Activated CD4-positive, alpha-beta memory T cell treated with anti-CD3 and anti-CD28 coated beads, Interleukin-2, amount 10 ng/mL, durations not matched to agents 7 days and 5 days (primary cell): ENCODE data around the gene TMEM178A. TPM values are rescaled to one million over a fixed set of nuclear protein-coding genes. Genes with fewer than 3 reads are reported as not detected.
"Not testable (repeated sequence)": the region's sequence is repeated elsewhere in the genome, so short reads cannot be mapped to it uniquely, and the experiment has no call there.

Experiments used
- CTCF ChIA-PET: fragments of 350-600 bp; sonication (Branson Sonifier 250); formaldehyde crosslinking; loops from one replicate; lab custom pipeline; 2021; ENCODE audit warnings: antibody characterized with exemption, inconsistent platforms; lab: Charles Lee
- POLR2A ChIA-PET: fragments of 350-600 bp; sonication (Branson Sonifier 250); formaldehyde crosslinking; loops from one replicate; lab custom pipeline; 2021; ENCODE audit warnings: antibody characterized with exemption; lab: Charles Lee
- DNase-seq: peaks from one replicate; pipeline ENCODE4 v3.0.0-alpha.2; 2020
- H3K27ac Mint-ChIP-seq: one replicate; pipeline ENCODE4 v1.8.0; 2021; ENCODE audit warnings: mild to moderate bottlenecking, mixed read lengths
- H3K27me3 Mint-ChIP-seq: one replicate; pipeline ENCODE4 v1.8.0; 2021; ENCODE audit warnings: mixed read lengths
- H3K36me3 Mint-ChIP-seq: one replicate; pipeline ENCODE4 v1.8.0; 2021; ENCODE audit warnings: low read depth, mixed read lengths
- H3K4me1 Mint-ChIP-seq: one replicate; pipeline ENCODE4 v1.8.0; 2021; ENCODE audit warnings: mixed read lengths
- H3K4me3 Mint-ChIP-seq: one replicate; pipeline ENCODE4 v1.8.0; 2021; ENCODE audit warnings: mild to moderate bottlenecking, mixed read lengths
- H3K9me3 Mint-ChIP-seq: one replicate; pipeline ENCODE4 v1.8.0; 2021; ENCODE audit warnings: mixed read lengths
- total RNA-seq, 2 experiments: library from RNA; stranded (reverse); gene quantifications; one replicate each; pipeline ENCODE4 v1.2.3, GENCODE V29; 2021

TMEM178A gene
- total RNA-seq, 2 experiments from 2014 or later, result 0.43 TPM

DNA sequence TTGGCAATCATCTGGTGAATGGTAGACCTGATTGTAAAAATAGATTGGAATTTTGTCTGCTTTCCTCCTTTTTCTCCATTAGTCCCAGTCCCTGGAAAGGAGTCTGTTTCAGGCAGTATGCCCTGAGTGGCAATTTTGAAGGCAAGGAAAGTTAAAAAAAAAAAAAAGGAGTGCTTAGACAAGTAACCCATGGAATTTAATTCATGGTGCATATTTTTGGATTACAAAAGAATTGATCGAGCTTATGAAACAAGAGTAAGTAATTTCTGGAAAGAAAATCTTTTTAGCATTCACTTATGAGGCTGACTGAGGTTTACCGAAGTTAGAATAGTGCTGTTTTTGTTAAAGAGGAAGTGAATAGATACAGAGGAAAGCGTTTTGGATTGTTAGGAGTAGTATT is 29.4 kb upstream of the TMEM178A start:
- no peak for DNase-seq
- Mint-ChIP-seq H3K4me1 (no peaks in the 10 kb centered on the region), H3K9me3 (no peaks in the 10 kb centered on the region), H3K27me3 (peaks cover 2% of the 10 kb centered on the region), H3K27ac (no peak overlapping the region), H3K4me3 (no peak overlapping the region), H3K36me3 (no peaks in the 10 kb centered on the region)
- CTCF ChIA-PET, result no interaction called here
- POLR2A ChIA-PET, result no interaction called here

DNA sequence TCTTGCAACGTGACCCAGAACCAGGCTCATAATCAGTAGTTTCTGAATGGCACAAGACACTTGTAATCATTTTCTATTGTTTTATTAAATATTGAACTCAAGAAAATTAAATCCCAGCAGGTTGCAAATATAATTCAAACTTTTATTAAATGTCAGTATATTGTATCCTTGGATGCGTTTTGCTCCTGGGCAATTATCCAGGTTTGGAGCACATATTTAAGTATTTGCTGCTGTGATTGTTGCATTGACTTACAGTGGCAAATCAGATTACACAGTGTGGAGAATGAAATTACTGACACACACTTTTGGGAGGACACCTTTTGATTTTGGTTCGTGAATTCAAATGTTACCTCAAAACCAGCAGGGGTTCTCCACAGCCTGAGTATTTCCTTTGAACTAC is 27.1 kb upstream of the TMEM178A start:
- Mint-ChIP-seq H3K27me3 (peaks cover 2% of the 10 kb centered on the region), H3K27ac (no peak overlapping the region), H3K9me3 (no peaks in the 10 kb centered on the region), H3K4me1 (no peaks in the 10 kb centered on the region), H3K36me3 (no peaks in the 10 kb centered on the region), H3K4me3 (no peak overlapping the region)
- ChIA-PET POLR2A (no interaction called here), CTCF (no interaction called here)
- no peak for DNase-seq

DNA sequence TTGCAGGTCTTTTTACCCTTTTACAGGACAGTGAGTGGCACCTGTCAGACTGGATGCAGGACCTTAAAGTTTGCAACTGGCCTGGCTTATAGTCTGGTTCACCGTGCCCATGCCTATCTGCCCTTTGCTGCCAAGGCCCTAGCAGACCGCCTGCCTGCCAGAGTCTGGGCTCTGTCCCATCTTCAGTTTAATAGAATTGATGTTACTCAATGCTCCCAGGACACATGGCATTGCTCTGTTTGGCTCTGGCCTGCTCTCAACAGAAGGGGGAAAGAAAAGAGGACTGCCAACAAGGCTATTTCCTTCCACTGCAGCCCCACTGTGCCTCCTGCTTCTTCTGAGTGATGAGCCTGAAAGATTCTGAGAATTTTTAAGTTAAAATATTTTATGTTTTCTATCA is 25.6 kb upstream of the TMEM178A start:
- no peaks in the 10 kb centered on the region for H3K27me3 Mint-ChIP-seq
- H3K27ac Mint-ChIP-seq, result no peak overlapping the region
- no peaks in the 10 kb centered on the region for H3K36me3 Mint-ChIP-seq
- ChIA-PET CTCF (no interaction called here), POLR2A (no interaction called here)
- H3K4me1 Mint-ChIP-seq, result no peaks in the 10 kb centered on the region
- H3K9me3 Mint-ChIP-seq, result no peaks in the 10 kb centered on the region
- H3K4me3 Mint-ChIP-seq, result no peak overlapping the region
- no peak for DNase-seq

DNA sequence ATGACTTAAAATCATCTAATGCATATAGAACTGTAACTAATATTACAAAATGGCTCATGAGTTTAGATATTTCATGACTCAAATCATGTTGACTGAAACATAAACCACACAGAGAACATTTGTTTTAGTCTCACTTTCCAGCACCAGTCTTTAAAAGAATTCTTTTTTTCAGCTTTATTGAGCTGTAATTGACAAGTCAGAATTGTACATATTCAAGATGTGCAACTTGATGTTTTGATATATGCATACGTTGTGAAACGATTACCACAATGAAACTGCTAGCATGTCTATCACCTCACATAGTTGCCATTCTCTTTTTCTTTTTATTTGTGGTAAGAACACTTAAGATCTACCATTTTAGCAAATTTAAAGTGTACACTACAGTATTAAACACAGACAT is 25.0 kb upstream of the TMEM178A start:
- DNase-seq, result no peak
- POLR2A ChIA-PET, result no interaction called here
- Mint-ChIP-seq H3K4me1 (no peaks in the 10 kb centered on the region), H3K27me3 (no peaks in the 10 kb centered on the region), H3K9me3 (no peaks in the 10 kb centered on the region), H3K4me3 (no peak overlapping the region), H3K36me3 (no peaks in the 10 kb centered on the region), H3K27ac (no peak overlapping the region)
- CTCF ChIA-PET, result no interaction called here

DNA sequence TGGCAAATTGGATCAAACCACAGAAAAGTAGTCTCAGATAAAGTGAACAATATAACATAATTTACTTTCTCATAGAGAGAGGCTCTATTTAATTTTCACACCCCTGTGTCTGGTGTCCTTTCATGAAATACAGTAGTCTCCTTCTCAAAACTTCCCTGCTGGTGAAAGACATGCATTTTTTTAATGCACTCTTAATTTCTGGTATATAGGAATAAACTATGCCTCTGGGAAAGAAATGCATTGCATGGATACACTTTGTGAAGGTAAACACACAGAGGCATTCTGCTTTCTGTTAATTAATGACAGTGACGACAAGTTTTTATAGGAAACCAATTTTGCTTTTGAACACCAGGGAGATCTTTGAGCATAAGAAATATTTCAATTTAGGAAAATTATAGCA is 24.1 kb upstream of the TMEM178A start:
- CTCF ChIA-PET, result no interaction called here
- no peaks in the 10 kb centered on the region for H3K9me3 Mint-ChIP-seq

DNA sequence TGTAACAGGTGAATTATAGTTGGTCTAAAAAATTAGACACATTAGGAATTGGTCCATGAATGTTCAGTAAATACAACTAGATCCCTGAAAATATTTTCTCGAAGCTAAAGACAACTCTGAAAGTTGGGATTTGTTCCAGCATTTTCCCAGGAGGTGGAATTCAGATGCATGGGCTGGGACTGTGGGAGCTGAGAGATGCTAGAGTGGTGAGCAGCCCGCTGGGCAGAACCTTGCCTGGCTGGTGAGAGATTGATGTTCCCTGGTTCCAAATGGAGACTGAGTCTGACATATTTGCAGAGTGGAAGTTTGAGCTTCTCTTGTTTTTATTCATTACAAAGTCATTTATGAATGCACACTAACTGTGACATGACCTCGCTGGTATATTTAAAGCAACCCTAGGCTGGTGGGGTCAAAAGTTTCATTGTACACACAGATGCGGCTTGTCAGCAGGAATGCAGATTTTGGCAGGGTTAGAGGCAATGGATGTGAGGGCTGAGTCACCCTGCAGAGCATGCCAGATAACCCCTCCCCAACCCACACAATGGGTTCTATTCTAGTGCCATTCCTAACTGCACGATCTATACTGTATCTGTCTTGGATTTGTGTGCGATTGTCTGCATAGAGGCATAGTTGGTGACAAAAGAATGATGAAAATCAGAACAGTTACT is 23.5 kb upstream of the TMEM178A start:
- POLR2A ChIA-PET, result no interaction called here
- Mint-ChIP-seq H3K4me1 (no peaks in the 10 kb centered on the region), H3K27me3 (no peaks in the 10 kb centered on the region), H3K27ac (no peak overlapping the region), H3K36me3 (no peaks in the 10 kb centered on the region), H3K4me3 (no peak overlapping the region), H3K9me3 (no peaks in the 10 kb centered on the region)
- CTCF ChIA-PET, result no interaction called here
- no peak for DNase-seq

More for the DNA sequence above, 24.1 kb upstream of the TMEM178A start:
- no peaks in the 10 kb centered on the region for H3K27me3 Mint-ChIP-seq
- POLR2A ChIA-PET, result no interaction called here
- no peaks in the 10 kb centered on the region for H3K36me3 Mint-ChIP-seq
- no peak overlapping the region for H3K4me3 Mint-ChIP-seq
- no peaks in the 10 kb centered on the region for H3K4me1 Mint-ChIP-seq
- no peak overlapping the region for H3K27ac Mint-ChIP-seq
- DNase-seq, result no peak

DNA sequence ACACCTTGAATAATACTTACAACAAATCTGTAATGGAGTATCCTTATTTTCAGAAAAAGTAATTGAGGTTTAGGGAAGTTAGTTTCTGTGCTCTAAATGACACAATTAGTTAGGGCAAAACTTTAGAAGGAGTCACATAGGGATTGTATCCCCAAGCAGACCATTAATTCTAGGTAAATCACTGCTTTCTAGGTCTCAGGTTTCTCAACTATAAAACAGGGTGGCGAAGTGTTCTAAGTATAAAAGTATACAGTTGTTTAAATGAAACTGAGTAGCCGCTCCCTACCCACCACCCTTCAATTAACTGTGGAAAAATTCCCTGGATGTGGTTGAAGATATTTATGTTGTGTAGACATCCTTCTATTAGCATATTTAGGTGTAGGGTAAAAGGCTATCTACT is 19.9 kb upstream of the TMEM178A start:
- Mint-ChIP-seq H3K4me3 (no peak overlapping the region), H3K27ac (no peak overlapping the region)
- POLR2A ChIA-PET, result no interaction called here

DNA sequence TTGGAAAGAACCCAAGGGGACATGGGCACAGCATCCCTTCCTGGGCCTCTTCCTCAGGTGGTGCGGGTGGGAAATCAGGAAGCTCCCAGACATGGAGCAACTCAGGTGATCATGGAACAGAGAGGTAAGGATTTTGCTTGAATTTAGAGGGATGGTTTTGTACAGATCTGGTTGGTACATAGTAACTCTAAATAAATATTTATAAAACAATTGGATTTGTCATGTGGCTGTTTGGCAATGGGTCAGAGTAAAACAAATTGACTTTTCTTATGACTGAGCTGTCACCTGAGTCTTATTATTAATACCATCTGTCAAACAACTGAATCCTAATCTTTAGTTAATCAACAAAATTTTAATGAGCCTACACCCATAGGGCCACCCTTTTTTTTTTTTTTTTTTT is 19.4 kb upstream of the TMEM178A start:
- Mint-ChIP-seq H3K27me3 (no peaks in the 10 kb centered on the region), H3K9me3 (no peaks in the 10 kb centered on the region), H3K36me3 (no peaks in the 10 kb centered on the region), H3K27ac (no peak overlapping the region), H3K4me1 (no peaks in the 10 kb centered on the region), H3K4me3 (no peak overlapping the region)
- DNase-seq, result no peak
- POLR2A ChIA-PET, result no interaction called here
- CTCF ChIA-PET, result interaction anchor here (0.7 kb wide), 2 partner anchors 377 to 1505 kb away, joined by 4 to 8 read pairs; no protein-coding TSS in a partner anchor

More for the DNA sequence above, 19.9 kb upstream of the TMEM178A start:
- Mint-ChIP-seq H3K27me3 (no peaks in the 10 kb centered on the region), H3K4me1 (no peaks in the 10 kb centered on the region), H3K36me3 (no peaks in the 10 kb centered on the region), H3K9me3 (no peaks in the 10 kb centered on the region)
- CTCF ChIA-PET, result interaction anchor here (0.7 kb wide), 2 partner anchors 377 to 1505 kb away, joined by 4 to 8 read pairs; no protein-coding TSS in a partner anchor
- no peak for DNase-seq

DNA sequence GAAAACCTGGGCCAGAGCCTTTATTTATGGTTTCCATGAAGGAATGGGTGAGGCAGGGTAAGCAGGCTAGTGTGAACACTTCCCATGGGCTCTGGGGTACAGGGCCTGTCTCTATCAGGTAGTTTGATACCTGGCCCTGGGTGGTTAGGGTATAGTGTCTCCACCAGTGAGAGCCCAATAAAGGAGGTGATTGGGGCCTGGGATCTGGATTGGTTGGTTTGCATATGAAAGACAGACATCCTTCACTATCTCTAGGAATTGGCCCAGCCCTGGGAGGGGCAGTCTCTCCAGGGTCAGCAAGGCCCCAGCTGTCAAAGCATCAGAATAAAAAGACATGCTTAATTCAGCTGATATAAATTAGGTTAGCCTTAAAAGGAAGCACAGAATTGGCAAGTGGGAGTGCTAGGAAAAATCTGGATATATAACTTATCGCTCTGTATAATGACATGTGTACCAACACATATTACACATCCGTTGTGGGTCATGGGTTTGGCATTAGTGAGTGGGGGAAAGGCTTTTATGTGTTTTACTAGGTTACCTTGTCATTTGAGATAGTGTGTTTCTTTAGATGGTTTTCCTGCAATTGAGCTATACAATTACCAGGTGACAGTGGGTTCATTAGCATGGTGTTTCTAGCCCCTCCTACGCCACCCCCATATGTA is 18.5 kb upstream of the TMEM178A start:
- ChIA-PET POLR2A (no interaction called here), CTCF (no interaction called here)
- Mint-ChIP-seq H3K27me3 (no peaks in the 10 kb centered on the region), H3K4me1 (no peaks in the 10 kb centered on the region), H3K4me3 (no peak overlapping the region), H3K9me3 (no peaks in the 10 kb centered on the region), H3K36me3 (no peaks in the 10 kb centered on the region), H3K27ac (no peak overlapping the region)
- DNase-seq, result no peak

DNA sequence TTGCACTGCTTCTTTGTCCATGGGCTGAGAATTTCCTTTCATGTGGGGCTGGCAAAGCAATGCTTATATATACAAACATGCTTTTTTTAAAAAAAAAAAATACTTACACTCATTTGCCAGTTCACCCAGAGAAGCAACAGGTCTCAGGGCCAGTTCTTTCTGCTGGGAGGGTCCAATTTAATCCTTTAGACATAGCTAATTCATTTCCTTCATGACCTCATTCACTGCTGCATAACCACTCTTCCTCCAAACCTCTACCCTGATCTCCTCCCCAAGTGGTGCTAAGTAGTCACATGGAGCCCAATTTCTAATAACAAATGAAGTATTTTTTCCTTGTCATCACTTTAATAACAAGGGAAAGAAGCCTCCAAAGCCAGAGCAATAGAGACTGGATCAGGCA is 17.1 kb upstream of the TMEM178A start:
- Mint-ChIP-seq H3K4me3 (no peak overlapping the region), H3K27ac (no peak overlapping the region), H3K9me3 (no peaks in the 10 kb centered on the region), H3K27me3 (peaks cover under 1% of the 10 kb centered on the region), H3K4me1 (no peaks in the 10 kb centered on the region), H3K36me3 (no peaks in the 10 kb centered on the region)
- ChIA-PET POLR2A (no interaction called here), CTCF (no interaction called here)
- no peak for DNase-seq

DNA sequence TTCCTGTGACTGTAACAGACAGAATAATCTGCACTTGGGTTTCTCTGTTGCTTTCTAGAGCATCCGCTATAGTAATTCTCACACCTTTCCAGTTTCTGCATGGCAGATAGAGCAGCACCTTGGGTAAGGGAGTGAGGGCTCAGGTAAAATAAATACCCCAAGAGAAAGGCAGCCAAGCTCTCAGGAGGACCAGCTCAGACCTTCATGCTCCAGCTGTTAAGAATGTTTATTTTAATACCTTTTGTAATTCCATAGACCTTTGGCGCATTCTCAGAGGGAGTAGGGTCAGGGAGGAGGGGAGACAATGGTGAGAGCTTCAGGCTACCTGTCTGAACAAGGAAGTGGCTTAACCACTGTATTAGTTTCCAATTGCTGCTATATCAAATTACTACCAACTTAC is 16.2 kb upstream of the TMEM178A start:
- ChIA-PET POLR2A (no interaction called here), CTCF (no interaction called here)
- DNase-seq, result no peak
- Mint-ChIP-seq H3K4me3 (no peak overlapping the region), H3K27me3 (peaks cover 5% of the 10 kb centered on the region), H3K4me1 (no peaks in the 10 kb centered on the region), H3K27ac (no peak overlapping the region), H3K36me3 (no peaks in the 10 kb centered on the region), H3K9me3 (no peaks in the 10 kb centered on the region)

DNA sequence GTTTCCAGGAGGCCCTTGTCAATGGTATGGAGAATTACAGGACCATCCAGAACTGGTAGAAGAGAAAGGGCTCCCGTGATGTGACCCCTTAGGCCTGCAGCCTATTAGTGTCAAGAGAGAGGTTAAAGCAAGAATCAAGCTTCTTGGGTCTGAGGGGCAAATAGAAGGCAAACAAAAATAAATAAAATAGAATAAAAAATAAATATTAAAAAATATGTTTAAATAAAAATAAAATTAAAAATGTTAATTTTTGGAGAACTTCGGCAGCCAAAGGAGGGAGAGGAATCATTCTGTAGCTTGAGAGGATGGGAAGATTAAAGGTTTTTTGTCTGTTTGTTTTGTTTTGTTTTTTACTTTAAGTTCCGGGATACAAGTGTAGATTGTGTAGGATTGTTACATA is 15.2 kb upstream of the TMEM178A start:
- no peak for DNase-seq
- no peaks in the 10 kb centered on the region for H3K36me3 Mint-ChIP-seq

DNA sequence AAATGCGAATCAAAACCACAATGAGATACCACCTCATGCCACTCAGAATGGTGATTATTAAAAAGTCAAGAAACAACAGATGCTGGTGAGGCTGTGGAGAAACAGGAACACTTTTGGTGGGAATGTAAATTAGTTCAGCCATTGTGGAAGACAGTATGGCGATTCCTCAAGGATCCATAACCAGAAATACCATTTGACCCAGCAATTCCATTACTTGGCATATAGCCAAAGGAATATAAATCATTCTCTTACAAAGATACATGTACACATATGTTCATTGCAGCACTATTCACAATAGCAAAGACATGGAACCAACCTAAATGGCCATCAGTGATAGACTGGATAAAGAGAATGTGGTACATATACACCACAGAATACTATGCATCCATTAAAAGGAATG is 9.5 kb upstream of the TMEM178A start:
- H3K36me3 Mint-ChIP-seq, H3K9me3 Mint-ChIP-seq, POLR2A ChIA-PET, H3K27ac Mint-ChIP-seq, DNase-seq, CTCF ChIA-PET, H3K4me3 Mint-ChIP-seq, H3K4me1 Mint-ChIP-seq: not testable (repeated sequence)
- H3K27me3 Mint-ChIP-seq, result peaks cover 23% of the 10 kb centered on the region

More for the DNA sequence above, 15.2 kb upstream of the TMEM178A start:
- Mint-ChIP-seq H3K27ac (no peak overlapping the region), H3K4me1 (no peaks in the 10 kb centered on the region), H3K4me3 (no peak overlapping the region), H3K27me3 (peaks cover 8% of the 10 kb centered on the region), H3K9me3 (no peaks in the 10 kb centered on the region)
- ChIA-PET POLR2A (no interaction called here), CTCF (no interaction called here)
